HG03025 (cell line): ENCODE measurements around the gene SMG1.
"Not testable (repeated sequence)": the region's sequence is repeated elsewhere in the genome, so short reads cannot be mapped to it uniquely, and the experiment has no call there.

ENCODE experiments used
- ATAC-seq: cut with Tn5 transposase; IDR thresholded peaks from one replicate; pipeline ENCODE4 v1.9.1; 2021; ENCODE audit warnings: mild to moderate bottlenecking, moderate library complexity; ENCODE audit not compliant: unreplicated experiment, low FRiP score

Gene SMG1

GRCh38 chr16:18936727-18937340, 10.6 kb upstream of the SMG1 start:
- no peak for ATAC-seq

DNA sequence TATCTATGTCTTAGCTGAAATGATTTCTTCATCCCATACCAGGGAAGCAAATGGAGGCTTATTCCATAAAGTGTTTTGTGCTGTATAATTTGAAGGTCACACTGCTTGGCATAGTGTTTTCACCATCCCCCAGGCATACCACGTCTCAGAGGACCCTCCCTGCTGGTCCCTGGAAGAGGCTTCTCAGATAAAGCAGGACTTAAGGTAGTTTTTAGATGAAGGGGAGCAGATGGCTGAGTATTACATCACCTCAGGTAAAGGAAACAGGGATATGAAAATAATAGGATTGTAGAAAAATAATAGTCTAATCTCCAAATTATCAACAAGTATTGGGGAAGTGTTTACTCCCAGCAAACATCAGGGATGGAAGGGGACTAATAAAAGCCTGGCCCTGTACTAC, 7.3 kb upstream of the SMG1 start:
- ATAC-seq = no peak

GRCh38 chr16:18932243-18932987, 6.2 kb upstream of the SMG1 start:
- ATAC-seq = no peak

GRCh38 chr16:18931756-18932155, 5.5 kb upstream of the SMG1 start:
- ATAC-seq = no peak

- not testable (repeated sequence) for ATAC-seq
These were observed 3.9 kb upstream of the SMG1 start for GRCh38 chr16:18930095-18930494.

- not testable (repeated sequence) for ATAC-seq
These were observed 1.9 kb upstream of the SMG1 start for GRCh38 chr16:18928073-18928472.

DNA sequence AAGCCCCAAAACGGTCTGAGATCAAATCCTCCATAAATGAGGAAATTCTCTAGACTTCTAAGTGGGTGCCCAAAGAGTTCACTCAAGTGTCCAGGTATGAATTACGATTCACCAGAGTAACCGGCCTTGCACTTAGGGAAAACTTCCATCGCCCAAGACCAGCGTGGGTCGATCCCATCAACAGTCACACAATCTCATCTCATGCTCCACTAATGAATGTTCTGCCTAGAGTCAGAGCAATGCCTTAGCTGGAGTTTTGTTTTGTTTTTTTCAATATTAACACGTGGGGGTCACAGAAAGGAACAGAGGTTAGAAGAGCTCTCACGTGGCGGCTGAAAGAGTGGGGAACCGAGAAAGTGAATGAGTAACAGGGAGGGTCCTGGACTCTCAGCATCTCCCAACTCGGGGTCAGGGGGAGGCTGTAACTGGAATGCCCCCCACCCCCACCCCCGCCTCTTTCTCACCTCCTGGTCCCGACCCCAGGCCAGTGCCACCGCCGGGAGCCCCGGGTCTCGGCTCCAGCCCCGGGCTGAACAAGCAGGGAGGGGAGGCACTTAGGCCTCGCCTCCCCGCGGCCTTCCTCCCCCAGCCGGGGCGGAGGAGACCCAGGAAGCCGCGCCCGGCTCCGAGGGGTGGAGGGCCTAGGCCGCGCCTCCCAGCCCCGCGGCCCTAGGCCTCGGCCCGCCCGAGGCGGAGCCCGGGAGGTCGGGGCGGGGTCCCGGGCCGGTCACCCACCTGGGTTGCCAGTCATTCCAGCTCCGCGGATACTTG, 808 bp downstream of the SMG1 start:
- ATAC-seq = peak; percentile 38

DNA sequence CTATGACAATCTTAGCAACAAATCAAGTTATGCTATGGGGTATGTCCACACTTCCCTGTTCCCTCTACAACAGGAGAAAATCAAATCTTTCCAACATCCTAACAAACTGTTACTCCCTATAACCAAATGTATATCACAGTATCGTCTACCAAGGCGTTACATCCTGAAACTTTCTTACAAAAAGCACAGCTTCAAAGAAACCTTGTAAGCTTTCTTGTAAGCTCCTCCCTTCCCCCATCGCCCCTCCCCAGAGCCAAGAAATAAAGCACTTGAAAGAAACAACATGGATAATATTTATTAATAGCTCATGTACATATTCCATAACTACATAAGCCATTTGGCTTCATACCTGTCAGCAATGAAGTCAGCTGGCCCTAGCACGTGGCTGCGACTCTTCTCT, 2.3 kb downstream of the SMG1 start:
- not testable (repeated sequence) for ATAC-seq

- ATAC-seq = not testable (repeated sequence)
These were observed 3.1 kb downstream of the SMG1 start for GRCh38 chr16:18923124-18923523.

DNA sequence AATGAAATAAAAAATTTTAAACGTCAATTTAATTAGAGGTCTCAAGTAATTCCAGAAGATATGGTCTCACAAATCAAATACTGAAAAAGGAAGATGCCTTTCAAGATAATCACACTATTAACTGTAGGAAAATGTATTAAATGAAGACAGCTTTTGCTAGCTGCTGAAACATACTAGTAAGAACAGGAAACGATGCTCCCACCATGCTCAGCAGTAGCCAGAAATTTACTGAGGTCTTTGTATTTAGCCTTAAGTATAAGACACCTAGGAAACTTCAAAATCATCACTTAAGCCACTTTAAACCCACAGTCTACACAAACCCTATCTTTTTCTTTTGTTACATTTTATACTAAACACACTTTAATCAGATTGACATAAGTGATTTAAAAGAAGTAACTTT, 16.6 kb downstream of the SMG1 start:
- ATAC-seq = not testable (repeated sequence)

GRCh38 chr16:18908716-18909115, 17.5 kb downstream of the SMG1 start:
- ATAC-seq = not testable (repeated sequence)

DNA sequence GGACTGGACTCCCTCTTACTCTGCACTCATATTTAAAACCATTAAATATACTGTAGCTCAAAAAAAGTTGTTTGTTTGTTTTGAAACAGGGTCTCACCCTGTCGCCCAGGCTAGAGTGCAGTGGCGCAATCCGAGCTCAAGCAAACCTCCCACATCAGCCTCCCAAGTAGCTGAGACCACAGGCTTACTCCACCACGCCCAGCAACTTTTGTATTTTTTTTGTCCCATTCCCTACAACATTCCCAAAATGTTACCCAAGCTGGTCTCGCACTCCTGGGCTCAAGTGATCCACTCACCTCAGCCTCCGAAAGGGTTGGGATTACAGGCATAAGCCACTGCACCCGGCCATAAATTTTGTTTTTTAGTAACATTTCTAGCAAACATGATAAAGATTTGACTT, 23.4 kb downstream of the SMG1 start:
- not testable (repeated sequence) for ATAC-seq

DNA sequence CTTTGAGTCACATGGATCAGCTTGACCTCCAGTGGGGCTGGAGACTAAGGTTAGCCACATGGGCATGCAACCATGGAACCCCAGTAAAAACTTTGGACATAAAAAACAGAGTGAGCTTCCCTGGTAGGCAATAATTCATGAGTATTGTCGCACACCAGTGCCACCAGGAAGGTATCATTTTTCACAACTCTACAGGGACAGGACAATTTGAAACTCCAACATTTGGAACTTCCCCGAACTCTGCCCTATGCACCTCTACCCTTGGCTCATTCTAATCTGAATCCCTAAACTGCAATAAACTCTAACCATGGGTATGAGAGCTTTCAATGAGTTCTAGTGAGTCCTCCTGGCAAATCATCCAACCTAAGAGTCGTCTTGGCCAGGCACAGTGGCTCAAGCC, 24.2 kb downstream of the SMG1 start:
- ATAC-seq = not testable (repeated sequence)

- not testable (repeated sequence) for ATAC-seq
These were observed 25.0 kb downstream of the SMG1 start for GRCh38 chr16:18901194-18901593.

DNA sequence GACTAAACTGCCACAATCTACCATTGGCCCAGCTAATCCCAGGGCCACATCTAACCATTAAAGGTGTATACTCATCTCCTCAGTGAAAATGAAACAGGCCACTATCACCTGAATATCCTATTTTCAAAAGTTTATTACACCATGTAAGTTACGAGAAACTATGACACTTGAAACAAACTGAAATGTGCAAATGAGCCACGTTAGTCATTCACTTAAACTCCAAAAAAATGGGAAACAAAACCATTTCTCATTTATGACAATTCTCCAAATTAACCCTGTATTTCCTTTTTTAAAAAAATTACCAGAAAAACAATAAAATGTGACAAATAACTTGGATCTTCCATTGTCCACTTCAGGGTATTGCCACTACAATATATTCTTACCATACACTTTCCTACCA, 41.8 kb downstream of the SMG1 start:
- ATAC-seq = not testable (repeated sequence)

DNA sequence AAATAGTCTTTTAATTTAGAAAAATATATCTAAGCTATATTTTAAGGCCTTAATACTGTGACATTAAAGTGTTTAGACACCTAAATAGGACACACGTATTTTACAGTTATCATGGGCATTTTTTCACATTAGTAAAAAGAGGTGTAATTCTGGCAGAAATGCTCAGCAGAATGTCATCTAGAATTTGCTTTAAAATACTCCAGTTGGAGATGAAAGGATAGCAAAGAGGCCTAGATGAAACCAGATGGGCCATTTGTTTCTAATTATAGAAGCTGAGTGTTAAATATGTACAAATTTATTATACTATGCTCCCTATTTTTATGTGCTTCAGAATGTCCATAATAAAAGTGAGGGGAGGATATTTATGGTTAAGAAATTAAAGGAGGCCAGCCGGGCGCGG, 48.5 kb downstream of the SMG1 start:
- not testable (repeated sequence) for ATAC-seq

DNA sequence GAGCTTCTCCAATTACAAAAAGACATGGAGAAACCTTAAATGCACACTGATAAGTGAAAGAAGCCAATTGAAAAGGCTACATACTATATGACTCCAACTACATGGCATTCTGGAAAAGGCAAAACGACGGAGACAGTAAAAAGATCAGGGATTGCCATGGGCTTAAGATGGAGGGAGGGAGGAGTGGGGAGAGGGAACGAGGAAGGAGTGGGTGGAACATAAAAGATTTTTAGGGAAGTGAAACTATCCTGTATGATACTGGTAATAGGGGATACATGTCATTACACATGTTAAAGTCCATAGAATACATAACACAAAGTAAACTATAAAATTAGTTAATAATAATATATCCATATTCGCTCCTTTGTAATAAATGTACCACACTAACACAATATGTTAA, 48.9 kb downstream of the SMG1 start:
- not testable (repeated sequence) for ATAC-seq

DNA sequence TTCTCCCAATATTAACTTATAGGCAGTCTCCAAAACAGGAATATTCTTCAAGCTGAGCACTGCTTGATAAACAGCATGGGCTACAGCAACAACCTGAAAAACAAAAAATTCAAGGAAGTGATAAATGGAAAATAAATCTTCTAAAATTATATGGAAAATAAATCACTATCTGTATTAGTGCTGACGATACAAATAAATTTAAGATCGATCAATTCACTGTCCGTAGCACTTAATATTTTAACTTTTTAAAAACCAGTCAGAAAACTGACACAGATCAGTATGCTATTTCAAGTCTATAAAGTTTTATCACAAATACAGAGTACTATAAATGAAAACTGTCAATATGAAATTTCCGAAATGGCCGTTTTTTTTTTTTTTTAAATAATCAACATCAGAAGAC, 49.9 kb downstream of the SMG1 start:
- not testable (repeated sequence) for ATAC-seq

DNA sequence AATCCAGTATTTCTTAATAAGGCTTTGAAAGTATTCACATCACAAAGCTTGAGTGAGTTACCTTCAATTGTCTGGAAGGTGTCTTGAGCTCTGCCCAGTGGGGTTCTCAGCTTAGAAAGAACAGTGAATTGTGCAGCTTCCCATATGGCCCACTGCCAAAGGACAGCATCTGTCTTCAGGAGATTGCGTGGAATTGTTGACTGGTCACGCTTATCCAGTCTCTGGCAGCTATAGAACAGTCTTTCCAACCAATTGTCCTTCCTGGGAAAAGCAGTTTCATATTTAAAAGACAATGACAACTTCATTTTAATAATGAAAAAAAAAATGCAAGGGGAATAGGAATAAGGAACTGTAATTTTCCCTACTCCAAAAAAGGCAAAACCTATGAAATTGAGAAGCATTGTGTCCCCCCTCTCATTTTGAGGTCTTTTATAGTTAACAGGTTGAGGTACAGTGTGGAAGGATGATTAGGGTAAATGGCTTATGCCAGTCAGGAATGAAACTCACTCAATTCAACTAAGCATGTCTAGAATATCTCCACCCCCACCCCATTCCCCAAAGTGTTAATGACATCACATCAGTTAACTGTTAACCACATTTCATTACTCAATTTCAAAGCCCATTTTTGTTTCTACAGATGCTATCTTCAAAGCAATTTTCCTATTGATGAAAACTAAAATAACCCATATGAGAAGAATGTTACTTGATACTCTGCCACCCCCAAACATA, 57.0 kb downstream of the SMG1 start:
- ATAC-seq = not testable (repeated sequence)

GRCh38 chr16:18866277-18866823, 59.9 kb downstream of the SMG1 start:
- ATAC-seq = not testable (repeated sequence)
